Activated CD4-positive, alpha-beta memory T cell treated with anti-CD3 and anti-CD28 coated beads, Interleukin-2, amount 10 ng/mL, durations not matched to agents 7 days and 5 days (primary cell): ENCODE results near the gene BRD1. TPM values are rescaled to one million over a fixed set of nuclear protein-coding genes. Genes with fewer than 3 reads are reported as not detected.
A peak's percentile ranks its signal among the peaks of the same experiment; 100 is the strongest.

Experiments
- CTCF ChIA-PET: fragments of 350-600 bp; sonication (Branson Sonifier 250); formaldehyde crosslinking; loops from one replicate; lab custom pipeline; 2021; ENCODE audit warnings: antibody characterized with exemption, inconsistent platforms; lab: Charles Lee
- POLR2A ChIA-PET: fragments of 350-600 bp; sonication (Branson Sonifier 250); formaldehyde crosslinking; loops from one replicate; lab custom pipeline; 2021; ENCODE audit warnings: antibody characterized with exemption; lab: Charles Lee
- DNase-seq: peaks from one replicate; pipeline ENCODE4 v3.0.0-alpha.2; 2020
- H3K27ac Mint-ChIP-seq: one replicate; pipeline ENCODE4 v1.8.0; 2021; ENCODE audit warnings: mild to moderate bottlenecking, mixed read lengths
- H3K27me3 Mint-ChIP-seq: one replicate; pipeline ENCODE4 v1.8.0; 2021; ENCODE audit warnings: mixed read lengths
- H3K36me3 Mint-ChIP-seq: one replicate; pipeline ENCODE4 v1.8.0; 2021; ENCODE audit warnings: low read depth, mixed read lengths
- H3K4me1 Mint-ChIP-seq: one replicate; pipeline ENCODE4 v1.8.0; 2021; ENCODE audit warnings: mixed read lengths
- H3K4me3 Mint-ChIP-seq: one replicate; pipeline ENCODE4 v1.8.0; 2021; ENCODE audit warnings: mild to moderate bottlenecking, mixed read lengths
- H3K9me3 Mint-ChIP-seq: one replicate; pipeline ENCODE4 v1.8.0; 2021; ENCODE audit warnings: mixed read lengths
- total RNA-seq, 2 experiments: library from RNA; stranded (reverse); gene quantifications; one replicate each; pipeline ENCODE4 v1.2.3, GENCODE V29; 2021

BRD1 gene
- total RNA-seq, 2 experiments from 2014 or later, result 54.7 to 55.4 TPM

- Mint-ChIP-seq H3K4me1 (peaks cover 6% of the 10 kb centered on the region), H3K4me3 (peak overlapping the region; percentile 68), H3K36me3 (no peaks in the 10 kb centered on the region), H3K27ac (no peak overlapping the region), H3K27me3 (peaks cover 37% of the 10 kb centered on the region), H3K9me3 (no peaks in the 10 kb centered on the region)
- DNase-seq, result peak; percentile 80
- POLR2A ChIA-PET, result no interaction called here
- CTCF ChIA-PET, result interaction anchor here (1.2 kb wide), 1 partner anchor 67 kb away, joined by 3 read pairs; no protein-coding TSS in a partner anchor
Measured at GRCh38 chr22:49724893-49725489, 102.7 kb downstream of the BRD1 start.

- ChIA-PET CTCF (interaction anchor here (0.7 to 1.2 kb wide), 2 partner anchors 68 to 374 kb away, joined by 3 read pairs; no protein-coding TSS in a partner anchor), POLR2A (no interaction called here)
- Mint-ChIP-seq H3K36me3 (no peaks in the 10 kb centered on the region), H3K9me3 (no peaks in the 10 kb centered on the region), H3K4me1 (peaks cover 6% of the 10 kb centered on the region), H3K4me3 (peak overlapping the region; percentile 84), H3K27ac (peak overlapping the region; percentile 73), H3K27me3 (peaks cover 36% of the 10 kb centered on the region)
- DNase-seq, result peak; percentile 49
Measured at GRCh38 chr22:49724030-49724892, 103.4 kb downstream of the BRD1 start.

GRCh38 chr22:49723478-49724029 is 104.1 kb downstream of the BRD1 start:
- ChIA-PET POLR2A (no interaction called here), CTCF (interaction anchor here (0.7 to 1.2 kb wide), 2 partner anchors 67 to 373 kb away, joined by 3 read pairs; no protein-coding TSS in a partner anchor)
- DNase-seq, result no peak
- Mint-ChIP-seq H3K27ac (peak overlapping the region; percentile 73), H3K27me3 (peaks cover 32% of the 10 kb centered on the region), H3K4me3 (peak overlapping the region; percentile 84), H3K9me3 (no peaks in the 10 kb centered on the region), H3K36me3 (no peaks in the 10 kb centered on the region), H3K4me1 (peaks cover 6% of the 10 kb centered on the region)

Other genes starting within 250 kb of the BRD1 start
- 10 to 100 TPM; 20.6 to 21.8 TPM for gene ZBED4, start 26.0 kb upstream of the BRD1 start, total RNA-seq
- 10 to 100 TPM; 14.7 to 20.6 TPM for gene ALG12, start 90.6 kb upstream of the BRD1 start, total RNA-seq
- 10 to 100 TPM; 50.0 to 51.2 TPM for gene CRELD2, start 90.8 kb upstream of the BRD1 start, total RNA-seq
- gene PIM3, start 132.9 kb upstream of the BRD1 start, total RNA-seq, result 10 to 100 TPM; 60.1 to 62.3 TPM
- not detected for gene IL17REL, start 184.9 kb upstream of the BRD1 start, total RNA-seq
- not detected for gene TTLL8, start 230.4 kb upstream of the BRD1 start, total RNA-seq